ENCODE results near the gene SAG.
A peak's percentile ranks its signal among the peaks of the same experiment; 100 is the strongest.

The SAG gene

GRCh38 chr2:233307565-233307964 lies at the start of gene SAG:
Gene SAG (plus strand): TSS chr2:233307816. CDS start chr2:233309190, 1,374 bp downstream.
- DNase-seq (ENCODE audit: low read depth in 4 of 4, low spot score in 1 of 4), result no peak

DNA sequence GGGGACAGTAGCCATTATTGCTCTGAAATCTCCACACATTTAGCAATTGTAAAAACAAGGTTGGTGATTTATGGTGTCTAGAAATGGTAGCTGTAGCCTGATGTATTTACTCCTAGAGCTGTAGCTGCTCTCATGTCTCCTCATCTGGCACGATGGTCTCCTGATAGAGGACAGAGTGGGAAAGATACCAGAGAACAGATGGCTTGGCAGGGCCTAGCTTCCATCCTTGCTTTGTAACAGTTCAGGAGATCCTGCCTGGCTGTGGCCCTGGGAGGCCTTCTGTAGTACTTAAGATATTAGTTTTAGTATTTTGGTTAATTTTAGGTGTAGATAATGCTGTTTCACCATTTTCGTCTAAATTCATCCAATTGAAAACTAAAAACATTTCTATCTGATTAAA lies 49.4 kb upstream of the SAG start:
- DNase-seq (ENCODE audit: low read depth in 4 of 4, low spot score in 1 of 4), result no peak

DNA sequence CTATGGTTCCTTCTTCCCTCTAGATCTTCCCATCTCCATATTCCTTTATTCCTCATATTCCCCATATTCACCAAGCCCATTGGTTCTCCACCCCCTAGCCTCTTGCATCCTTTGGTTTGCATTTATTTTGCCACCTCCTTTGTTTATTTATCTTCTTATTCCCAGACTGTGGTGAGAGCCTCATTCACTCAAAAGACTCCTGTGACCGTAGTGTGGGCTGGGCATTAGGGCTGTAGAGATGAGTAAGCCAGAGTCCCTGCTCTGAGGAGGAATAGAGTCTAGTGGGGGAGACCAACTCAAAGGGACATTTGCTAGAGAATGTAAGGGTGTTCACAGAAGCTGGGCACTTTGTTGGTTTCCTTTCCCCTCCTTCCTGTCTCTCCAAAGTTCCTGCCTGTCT lies 47.9 kb upstream of the SAG start:
- no peak for DNase-seq (ENCODE audit: low read depth in 4 of 4, low spot score in 1 of 4)

DNA sequence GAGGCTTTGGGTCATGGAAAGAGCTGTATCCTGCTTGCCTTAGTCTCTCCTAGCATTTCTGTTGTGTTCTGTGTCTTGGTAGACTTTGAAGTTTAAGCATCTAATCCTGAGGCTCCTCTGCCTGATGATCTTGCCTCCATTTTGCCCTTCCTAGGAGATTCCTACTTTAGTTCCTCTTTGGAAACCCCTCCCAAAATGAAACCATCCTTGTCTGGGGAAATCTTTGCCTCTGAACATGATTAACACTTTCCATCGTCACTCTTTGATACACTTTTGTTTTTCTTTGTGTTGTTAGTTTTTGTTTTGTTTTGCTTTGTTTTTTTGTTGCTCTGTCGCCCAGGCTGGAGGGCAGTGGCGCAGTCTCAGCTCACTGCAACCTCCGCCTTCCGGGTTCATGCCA lies 47.0 kb upstream of the SAG start:
- no peak for DNase-seq (ENCODE audit: low read depth in 4 of 4, low spot score in 1 of 4)

- DNase-seq (ENCODE audit: low read depth in 4 of 4, low spot score in 1 of 4), result no peak
These were observed 45.6 kb upstream of the SAG start for GRCh38 chr2:233261819-233262555.

DNA sequence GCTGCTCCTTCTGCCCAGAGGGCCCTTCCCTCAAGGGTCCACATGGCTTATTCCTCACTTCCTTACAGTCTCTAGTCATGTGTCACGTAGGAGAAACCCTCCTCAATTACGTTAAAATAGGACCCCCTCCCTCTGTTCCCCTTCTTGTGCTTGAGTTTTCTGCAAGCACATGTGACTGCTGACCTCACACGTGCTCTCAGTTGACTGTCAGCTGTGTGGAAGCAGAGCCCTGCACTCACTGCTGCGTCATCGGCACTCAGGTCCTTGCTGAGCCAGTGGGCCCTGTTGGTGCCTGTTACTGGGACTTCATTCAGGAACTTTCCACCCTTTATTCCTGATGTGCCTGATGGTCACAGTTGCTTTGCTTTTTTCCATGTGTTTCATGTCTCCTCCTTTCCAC lies 45.1 kb upstream of the SAG start:
- DNase-seq (ENCODE audit: low read depth in 4 of 4, low spot score in 1 of 4), result no peak

DNA sequence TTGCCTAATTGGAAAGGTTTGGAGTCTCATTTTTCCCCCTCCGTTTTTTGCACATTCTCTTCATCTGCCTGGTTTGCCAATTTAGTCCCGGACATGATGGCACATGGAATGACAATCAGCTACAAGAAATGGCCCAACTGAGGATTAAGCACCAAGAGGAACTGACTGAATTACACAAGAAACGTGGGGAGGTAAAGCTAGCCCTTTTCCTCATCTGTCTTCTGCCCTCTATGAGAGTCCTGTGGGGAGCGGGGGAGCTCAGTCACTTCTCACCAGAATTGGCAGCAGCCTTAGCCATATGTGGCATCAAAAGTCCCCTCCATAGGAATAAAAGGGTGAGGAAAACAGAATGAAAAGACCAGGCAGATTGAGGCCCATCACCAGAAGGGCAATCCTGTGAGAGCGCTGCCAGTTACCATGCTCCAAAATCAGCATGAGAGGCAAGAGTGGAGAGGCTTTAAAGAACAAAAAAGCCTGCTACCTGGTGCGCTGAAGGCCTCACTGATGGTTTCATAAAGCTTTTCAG lies 44.5 kb upstream of the SAG start:
- DNase-seq (ENCODE audit: low read depth in 4 of 4, low spot score in 1 of 4), result no peak

DNA sequence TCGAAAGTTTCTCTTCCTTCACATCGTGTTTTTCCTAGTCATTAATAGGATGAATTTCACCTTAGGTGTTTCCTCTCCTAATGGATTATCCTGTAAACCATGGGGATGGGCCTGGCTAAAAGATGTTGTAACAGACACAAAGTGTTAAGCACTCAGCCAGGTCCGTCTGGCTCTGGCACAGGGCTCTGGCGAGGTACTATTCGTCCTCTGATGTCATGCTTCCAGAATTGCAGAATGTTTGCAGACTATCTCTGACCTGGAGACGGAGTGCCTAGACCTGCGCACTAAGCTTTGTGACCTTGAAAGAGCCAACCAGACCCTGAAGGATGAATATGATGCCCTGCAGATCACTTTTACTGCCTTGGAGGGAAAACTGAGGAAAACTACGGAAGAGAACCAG lies 42.9 kb upstream of the SAG start:
- no peak for DNase-seq (ENCODE audit: low read depth in 4 of 4, low spot score in 1 of 4)

GRCh38 chr2:233265899-233266431 lies 41.7 kb upstream of the SAG start:
- DNase-seq (ENCODE audit: low read depth in 4 of 4, low spot score in 1 of 4), result no peak

- DNase-seq (ENCODE audit: low read depth in 4 of 4, low spot score in 1 of 4), result no peak
These were observed 41.1 kb upstream of the SAG start for GRCh38 chr2:233266481-233266880.

- peak in 3 of 4 experiments; percentile 28 to 46 (median 39) for DNase-seq (ENCODE audit: low read depth in 4 of 4, low spot score in 1 of 4)
These were observed 39.9 kb upstream of the SAG start for GRCh38 chr2:233267516-233268245.

DNA sequence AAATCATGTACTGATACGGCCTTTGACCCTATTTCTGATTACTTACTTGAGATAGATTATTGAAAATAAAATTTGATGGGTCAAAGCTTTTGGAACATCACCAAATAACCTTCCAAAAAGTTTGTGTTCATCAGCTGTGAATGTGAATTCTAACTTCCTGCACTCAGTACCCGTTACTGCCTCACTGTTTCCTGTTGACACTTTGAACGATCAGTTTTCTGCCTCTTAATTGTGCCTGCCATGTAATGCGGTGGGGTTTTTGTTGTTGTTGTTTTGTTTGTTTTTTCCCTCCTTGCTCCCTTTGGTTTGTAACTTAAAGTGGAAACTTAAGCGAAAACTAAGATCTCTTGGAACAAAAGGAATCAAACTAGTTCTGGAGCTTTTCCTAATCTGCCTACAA lies 37.2 kb upstream of the SAG start:
- no peak for DNase-seq (ENCODE audit: low read depth in 4 of 4, low spot score in 1 of 4)

DNA sequence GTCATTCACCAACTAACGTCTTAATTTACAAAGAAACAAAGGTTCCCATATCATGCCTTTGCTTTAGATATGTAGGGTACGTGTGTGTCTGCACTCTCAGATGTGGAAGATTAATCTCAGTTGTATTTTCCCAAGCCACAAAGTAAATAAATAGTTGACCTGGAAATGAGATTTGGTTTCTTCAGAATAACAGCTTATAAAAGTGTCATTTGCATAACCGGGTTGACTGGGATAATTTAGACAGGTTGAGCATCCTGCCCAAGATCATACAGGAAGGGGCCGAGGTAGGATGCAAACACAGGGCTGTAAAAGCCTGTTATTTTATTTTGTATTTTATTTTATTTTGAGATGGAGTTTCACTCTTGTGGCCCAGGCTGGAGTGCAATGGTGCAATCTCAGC lies 36.7 kb upstream of the SAG start:
- DNase-seq (ENCODE audit: low read depth in 4 of 4, low spot score in 1 of 4), result no peak

DNA sequence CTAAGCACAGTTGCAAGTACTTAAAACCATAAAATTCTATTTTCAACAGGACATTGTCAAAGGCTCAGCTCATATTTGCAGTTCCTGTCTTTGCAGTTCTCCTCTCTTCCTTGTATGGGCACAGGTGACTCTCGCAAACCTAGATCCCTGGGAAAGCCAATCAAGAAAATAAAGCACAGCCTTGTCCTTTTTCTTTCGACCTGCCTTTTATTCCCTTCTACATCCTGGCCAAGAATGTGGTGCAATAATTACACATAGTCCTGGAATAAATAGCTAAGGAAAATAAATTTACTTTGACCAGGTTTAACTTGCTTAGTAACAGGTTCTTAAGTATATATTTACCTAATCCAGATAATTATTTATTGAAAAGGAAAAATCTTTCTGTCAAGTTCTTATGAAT lies 35.9 kb upstream of the SAG start:
- no peak for DNase-seq (ENCODE audit: low read depth in 4 of 4, low spot score in 1 of 4)

- DNase-seq (ENCODE audit: low read depth in 4 of 4, low spot score in 1 of 4), result no peak
These were observed 34.5 kb upstream of the SAG start for GRCh38 chr2:233273120-233273519.

DNA sequence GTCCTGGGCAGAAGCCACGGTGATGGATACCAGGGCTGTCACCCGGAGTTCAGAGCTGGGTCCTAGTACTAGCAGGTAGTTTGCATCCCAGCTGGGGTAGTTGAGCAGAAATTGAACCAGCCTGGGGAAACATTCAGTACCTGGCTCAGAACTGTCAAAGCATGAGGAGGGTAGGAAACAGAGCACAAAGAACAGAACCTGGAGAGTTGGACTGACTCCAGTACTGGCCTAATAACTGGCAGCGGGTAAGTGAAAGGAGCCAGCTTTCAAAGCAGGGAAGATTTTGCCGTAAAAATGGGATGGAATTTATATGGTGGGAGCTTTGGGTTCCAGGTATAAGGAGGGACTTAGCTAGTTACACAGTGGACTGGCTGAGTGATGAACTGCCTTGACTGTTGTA lies 32.4 kb upstream of the SAG start:
- DNase-seq (ENCODE audit: low read depth in 4 of 4, low spot score in 1 of 4), result no peak

DNA sequence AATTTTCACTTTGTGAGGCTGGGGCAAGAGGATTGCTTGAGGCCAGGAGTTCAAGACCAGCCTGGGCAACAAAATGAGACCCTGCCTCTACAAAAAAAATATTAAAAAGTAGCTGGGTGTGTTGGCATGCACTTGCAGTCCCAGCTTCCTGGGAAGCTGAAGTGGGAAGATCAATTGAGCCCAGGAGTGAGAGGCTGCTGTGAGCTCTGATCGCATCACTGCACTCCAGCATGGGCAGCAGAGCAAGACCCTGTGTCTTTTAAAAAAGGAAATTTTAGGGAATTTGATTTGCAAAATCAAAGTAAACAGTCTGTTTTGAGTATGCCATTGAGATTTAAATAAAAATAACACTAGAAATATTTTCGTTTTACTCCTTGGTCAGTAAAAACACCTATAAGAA lies 28.7 kb upstream of the SAG start:
- no peak for DNase-seq (ENCODE audit: low read depth in 4 of 4, low spot score in 1 of 4)

DNA sequence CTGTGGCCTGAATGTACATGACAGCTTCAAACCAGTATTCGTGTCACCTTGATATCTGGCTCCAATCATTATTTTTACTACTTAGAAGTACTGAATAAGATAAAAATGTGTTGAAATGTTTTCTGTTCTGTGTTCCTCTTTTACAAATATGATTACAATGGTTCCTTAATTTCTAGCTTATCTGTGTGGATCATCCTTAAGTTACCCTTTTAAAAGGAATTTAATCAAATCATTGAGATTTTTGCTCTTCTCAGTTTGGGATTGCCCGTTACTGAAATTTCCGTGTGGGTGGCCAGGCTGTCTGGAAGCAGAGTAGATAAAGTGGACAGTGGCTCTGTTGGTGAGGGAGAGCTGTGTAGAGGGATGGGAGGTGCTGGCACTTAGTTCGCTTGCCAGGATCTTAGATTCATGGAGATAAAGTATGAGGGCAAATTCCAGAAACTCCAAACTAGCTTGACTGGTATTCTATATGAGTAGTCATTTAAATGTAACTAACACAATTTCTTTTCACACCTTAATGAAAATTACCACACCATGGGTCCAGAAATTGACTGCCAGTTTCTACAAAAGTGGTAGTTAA lies 27.4 kb upstream of the SAG start:
- no peak for DNase-seq (ENCODE audit: low read depth in 4 of 4, low spot score in 1 of 4)

DNA sequence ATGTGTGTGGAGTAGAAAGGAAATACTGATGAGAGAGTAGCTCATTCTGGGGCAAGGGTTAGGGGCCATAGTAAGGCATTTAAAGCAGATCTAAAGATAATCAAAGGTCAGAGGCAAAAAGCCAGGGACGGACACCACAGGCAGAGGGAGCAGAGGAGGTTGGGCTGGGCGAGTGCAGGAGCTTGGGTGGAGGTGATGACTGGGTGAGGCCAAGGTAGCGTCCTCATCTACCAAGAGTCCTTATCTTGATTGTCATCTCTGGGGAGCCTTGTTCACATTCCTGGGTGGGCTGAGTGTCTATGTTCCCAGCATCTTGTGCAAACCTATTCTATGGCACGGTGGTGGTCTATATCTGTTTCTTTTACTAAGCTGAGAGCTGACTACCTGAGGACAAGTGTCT lies 26.1 kb upstream of the SAG start:
- DNase-seq (ENCODE audit: low read depth in 4 of 4, low spot score in 1 of 4), result no peak

- no peak for DNase-seq (ENCODE audit: low read depth in 4 of 4, low spot score in 1 of 4)
These were observed 25.5 kb upstream of the SAG start for GRCh38 chr2:233281992-233282603.

GRCh38 chr2:233285921-233286320 lies 21.7 kb upstream of the SAG start:
- DNase-seq (ENCODE audit: low read depth in 4 of 4, low spot score in 1 of 4), result no peak

DNA sequence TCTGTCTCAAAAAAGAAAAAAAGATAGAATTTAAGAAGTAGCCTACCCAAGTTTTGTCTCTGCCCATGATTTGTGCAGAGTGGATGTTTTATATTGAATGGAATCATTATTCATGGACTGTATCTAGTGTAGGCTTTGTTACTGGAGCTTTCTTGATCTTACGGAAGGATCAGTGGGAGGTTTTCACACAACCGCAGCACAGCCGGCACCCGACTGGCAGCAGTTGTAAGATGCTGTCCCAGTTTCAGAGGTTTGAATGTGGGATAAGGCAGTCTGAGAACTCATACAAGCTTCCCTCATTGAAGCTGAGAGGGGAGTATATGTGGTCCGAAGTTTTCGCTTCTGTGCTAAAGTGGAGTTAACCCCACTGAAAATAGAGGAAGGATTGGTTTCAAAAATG lies 19.7 kb upstream of the SAG start:
- no peak for DNase-seq (ENCODE audit: low read depth in 4 of 4, low spot score in 1 of 4)
